ENCODE data around the gene P2RY6.

The P2RY6 gene

DNA sequence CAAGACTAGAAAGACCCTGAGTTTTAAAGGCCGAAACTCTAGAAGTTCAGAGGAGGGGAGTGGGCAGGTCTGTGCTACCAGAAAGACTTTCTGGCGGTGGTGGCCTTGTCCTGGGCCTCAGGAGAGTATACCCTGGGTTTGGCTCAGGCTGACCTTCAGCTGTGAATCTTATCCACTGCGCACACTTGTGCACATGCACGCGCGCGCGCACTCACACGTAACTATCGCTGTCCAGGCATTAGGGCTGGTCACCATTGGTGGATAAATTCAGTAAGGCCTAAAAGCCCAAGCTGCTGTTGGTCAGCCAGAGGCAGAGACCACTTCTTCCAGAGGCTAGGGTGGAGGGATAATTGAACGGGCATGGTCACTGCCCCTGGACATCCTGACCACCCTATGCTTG lies 61.0 kb downstream of the P2RY6 start:
- no peak for DNase-seq
- no peaks in the 10 kb centered on the region for H3K9me3 Mint-ChIP-seq
- no peak overlapping the region for H3K27ac Mint-ChIP-seq
- no peak for ATAC-seq
- peaks cover 21% of the 10 kb centered on the region for H3K27me3 Mint-ChIP-seq
- H3K4me3 Mint-ChIP-seq = no peak overlapping the region
- no peaks in the 10 kb centered on the region for H3K4me1 Mint-ChIP-seq

DNA sequence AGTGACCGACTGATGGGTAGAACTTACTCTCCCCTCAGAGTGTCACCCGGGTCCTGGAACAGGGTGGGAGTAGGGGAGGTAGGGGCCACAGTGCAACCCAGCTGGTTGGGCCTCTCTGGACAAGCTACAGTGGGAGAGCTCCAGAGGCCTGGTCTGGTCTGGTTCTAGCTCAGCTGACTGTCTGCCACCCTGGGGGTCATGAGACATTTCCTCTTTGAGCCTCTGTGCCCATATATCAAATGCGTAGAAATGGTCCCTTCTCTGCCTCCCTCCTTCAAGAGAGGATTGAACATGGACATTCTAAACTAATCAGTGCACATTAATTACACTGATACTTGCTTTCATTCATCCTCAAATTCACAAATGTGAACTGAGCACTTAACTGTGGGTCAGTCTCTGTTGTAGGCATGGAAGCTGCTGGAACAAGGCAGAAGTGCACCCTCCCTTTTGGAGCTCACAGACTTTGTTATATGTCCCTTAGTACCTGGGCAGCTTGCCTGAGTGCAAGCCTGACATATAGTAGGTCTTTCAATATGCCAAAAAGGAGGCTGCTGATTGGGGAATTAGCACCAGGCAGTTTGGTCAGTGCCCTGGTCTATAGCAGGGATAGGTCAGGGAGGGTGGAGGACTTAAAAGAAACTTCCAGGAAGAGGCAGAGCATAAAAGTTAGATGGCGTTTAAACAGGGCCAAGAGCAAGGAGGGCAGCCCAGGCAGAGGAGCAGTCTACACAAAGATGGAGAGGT lies 61.7 kb downstream of the P2RY6 start:
- H3K27me3 Mint-ChIP-seq = peaks cover 21% of the 10 kb centered on the region
- H3K4me3 Mint-ChIP-seq = no peak overlapping the region
- DNase-seq (no peak), ATAC-seq (no peak)
- H3K4me1 Mint-ChIP-seq = no peaks in the 10 kb centered on the region
- H3K9me3 Mint-ChIP-seq = no peaks in the 10 kb centered on the region
- peak overlapping the region in 1 of 2 donors; percentile 10 for H3K27ac Mint-ChIP-seq

DNA sequence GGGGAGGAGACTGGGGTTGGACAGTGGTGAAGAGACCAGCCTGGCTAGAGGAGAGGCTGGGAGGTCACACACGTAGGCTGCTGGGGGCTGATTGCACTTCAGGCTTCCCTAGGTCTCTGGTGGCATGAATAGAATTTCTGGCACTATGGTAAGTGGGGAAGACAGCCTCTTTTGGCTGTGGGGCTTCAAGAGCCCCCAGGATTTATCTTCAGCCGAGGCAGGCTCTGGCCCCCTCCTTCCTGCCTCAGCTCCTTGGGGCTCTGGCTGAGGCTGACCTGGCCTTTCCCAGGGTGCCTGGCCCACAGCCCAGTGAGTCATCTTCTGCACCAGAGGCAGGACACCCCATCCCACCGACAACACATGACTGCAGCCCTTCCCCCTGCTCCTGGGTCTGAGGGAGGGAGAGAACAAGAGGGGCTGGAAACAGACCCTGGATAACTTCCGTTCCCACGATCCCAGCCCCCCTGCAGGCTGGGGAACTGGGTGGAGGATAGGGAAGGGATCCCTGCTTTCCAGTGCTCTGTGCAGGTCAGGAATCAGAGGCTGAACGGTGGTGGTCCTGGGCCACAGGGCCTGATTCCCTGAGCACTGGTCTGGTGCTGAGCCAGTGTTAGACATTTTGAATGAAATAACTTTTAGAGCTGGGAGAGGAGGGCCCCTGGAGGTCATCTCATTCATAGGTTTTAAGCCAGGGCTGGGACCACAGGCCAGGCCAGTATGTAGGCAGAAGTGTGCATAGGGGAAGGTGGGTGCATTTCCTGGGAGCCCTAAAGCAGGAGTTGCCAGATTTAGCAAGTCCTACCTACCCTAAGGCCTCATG lies 62.5 kb downstream of the P2RY6 start:
- ATAC-seq (no peak), DNase-seq (no peak)
- Mint-ChIP-seq H3K4me3 (no peak overlapping the region), H3K9me3 (no peaks in the 10 kb centered on the region), H3K27ac (no peak overlapping the region), H3K4me1 (no peaks in the 10 kb centered on the region), H3K27me3 (peaks cover 21% of the 10 kb centered on the region)

DNA sequence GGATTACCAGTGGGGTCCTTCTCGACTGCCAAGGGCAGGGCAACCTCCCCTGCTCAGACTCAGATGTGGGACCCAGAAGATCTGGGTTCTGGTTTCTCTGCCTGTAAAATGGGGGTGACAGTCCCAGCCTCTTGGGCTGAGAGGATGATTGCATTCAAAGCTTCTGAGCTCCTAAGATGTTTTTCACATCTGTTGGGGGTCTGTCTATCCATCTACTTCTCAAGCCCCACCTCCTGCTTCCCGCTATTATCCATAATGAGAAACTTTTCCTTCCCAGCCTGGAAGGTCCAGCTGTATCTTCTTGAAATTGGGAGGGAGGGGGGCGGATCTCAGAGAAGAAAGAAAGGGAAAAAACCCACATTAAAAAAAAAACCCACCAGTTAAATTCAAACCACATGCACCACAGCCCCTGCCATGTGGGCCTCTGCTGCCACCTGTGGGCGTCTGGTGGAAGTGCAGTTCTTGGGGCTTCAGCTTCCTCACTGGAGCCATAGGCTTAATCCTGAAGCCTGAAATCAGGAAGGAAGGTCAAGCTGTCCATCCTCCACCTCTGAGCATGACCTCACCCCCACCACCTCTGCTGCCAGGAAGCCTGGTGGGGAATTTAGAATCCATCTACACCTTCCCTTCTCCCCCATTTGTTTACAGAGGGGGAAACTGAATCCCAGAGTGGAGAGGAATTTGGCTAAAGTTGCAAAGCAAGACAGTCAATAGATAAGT lies 63.2 kb downstream of the P2RY6 start:
- ATAC-seq (peak; percentile 63), DNase-seq (peak; percentile 69 to 74)
- no peaks in the 10 kb centered on the region for H3K9me3 Mint-ChIP-seq
- H3K4me3 Mint-ChIP-seq = no peak overlapping the region
- H3K27me3 Mint-ChIP-seq = peaks cover 21% of the 10 kb centered on the region
- no peaks in the 10 kb centered on the region for H3K4me1 Mint-ChIP-seq
- H3K27ac Mint-ChIP-seq = no peak overlapping the region

DNA sequence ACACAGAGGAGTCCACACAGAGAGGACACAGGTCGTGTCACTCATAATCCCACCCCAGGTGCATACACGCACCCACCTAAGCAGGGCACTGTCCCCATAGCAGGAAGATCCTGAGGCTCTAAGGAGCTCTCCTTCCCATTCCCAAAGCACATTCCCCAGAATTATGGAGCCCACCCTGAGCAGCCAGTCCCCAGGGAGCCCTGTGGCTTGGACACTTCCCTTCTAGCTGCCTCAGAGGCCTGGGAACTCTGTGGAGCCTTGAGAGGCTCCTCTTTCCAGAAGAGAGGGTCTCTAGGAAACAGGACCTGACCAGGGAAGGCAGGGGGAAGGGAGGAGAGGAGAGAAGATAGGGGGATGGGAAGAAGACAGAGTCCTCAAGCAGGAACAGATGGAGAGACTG lies 65.7 kb downstream of the P2RY6 start:
- H3K27ac Mint-ChIP-seq = peak overlapping the region in 1 of 2 donors; percentile 59

DNA sequence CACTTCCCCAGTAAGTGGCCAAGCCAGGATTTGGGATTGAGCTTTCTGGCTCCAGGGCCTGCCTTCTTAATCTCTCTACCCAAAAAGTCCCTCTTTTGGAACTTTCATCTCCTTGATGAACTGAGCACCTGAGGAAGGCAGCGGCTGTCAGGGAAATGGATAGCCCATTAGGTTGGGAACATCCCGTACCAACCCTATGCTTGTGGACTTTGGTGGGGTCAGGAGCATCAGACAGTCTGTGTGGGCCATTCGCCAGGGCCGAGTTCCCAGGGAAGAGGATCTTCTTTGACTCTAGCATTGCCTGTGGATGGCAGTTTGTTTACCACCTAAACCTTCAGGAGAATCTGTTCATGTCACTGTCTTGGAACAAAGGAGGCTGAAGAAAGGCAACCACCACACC lies 66.1 kb downstream of the P2RY6 start:
- H3K9me3 Mint-ChIP-seq = no peaks in the 10 kb centered on the region
- no peak overlapping the region for H3K4me3 Mint-ChIP-seq
- ATAC-seq (no peak), DNase-seq (no peak)
- H3K27ac Mint-ChIP-seq = no peak overlapping the region
- peaks cover 21% of the 10 kb centered on the region for H3K27me3 Mint-ChIP-seq
- H3K4me1 Mint-ChIP-seq = no peaks in the 10 kb centered on the region

More for the DNA sequence above, 65.7 kb downstream of the P2RY6 start:
- no peak overlapping the region for H3K4me3 Mint-ChIP-seq
- H3K4me1 Mint-ChIP-seq = no peaks in the 10 kb centered on the region
- no peak for DNase-seq
- ATAC-seq = no peak
- H3K27me3 Mint-ChIP-seq = peaks cover 21% of the 10 kb centered on the region
- H3K9me3 Mint-ChIP-seq = no peaks in the 10 kb centered on the region

DNA sequence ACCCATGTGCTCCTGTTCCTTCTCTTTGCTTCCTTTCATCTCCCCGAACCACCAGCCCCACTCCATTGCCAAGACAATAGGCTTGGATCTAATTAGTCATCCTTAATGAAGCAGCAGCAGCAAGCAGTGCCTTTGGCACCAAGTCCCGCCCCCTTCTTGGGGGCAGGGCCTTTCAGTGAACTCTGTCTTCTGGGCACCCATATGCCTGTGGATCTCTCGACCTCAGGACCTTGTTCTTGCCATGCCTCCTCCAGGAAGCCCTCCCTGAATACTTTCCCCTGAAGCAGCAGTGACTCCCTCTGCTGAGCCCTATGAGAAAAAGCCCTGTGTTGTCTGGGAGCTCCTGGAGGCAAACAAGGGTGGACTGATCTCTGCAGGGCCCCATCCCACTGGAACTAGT lies 68.0 kb downstream of the P2RY6 start:
- Mint-ChIP-seq H3K9me3 (no peaks in the 10 kb centered on the region), H3K27ac (peak overlapping the region in 1 of 2 donors; percentile 71), H3K4me1 (no peaks in the 10 kb centered on the region), H3K27me3 (peaks cover 12% of the 10 kb centered on the region), H3K4me3 (no peak overlapping the region)
- DNase-seq (no peak), ATAC-seq (no peak)

DNA sequence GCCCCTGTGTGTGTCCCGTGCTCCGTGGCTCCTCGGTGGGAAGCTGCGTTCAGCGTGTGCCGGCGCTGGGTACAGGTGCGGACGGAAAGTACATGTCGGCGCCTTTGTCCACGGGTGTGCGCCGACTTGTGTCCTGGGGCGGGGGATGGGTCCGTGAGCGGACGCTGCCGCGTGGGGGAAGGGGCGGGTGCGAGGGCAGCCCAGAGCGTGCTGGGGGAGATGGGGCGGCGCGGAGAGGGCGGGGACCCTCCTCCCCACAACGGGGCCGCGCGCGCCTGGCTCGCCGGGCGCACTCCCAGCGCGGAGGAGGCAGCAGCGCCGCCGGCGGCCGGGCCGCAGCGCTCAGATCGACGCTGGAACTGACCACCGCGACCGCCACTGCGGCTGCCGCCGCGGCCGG lies 70.5 kb downstream of the P2RY6 start:
- H3K27ac Mint-ChIP-seq = no peak overlapping the region
- ATAC-seq = peak; percentile 52
- no peaks in the 10 kb centered on the region for H3K9me3 Mint-ChIP-seq
- H3K4me3 Mint-ChIP-seq = no peak overlapping the region
- no peaks in the 10 kb centered on the region for H3K4me1 Mint-ChIP-seq
- no peaks in the 10 kb centered on the region for H3K27me3 Mint-ChIP-seq
- no peak for DNase-seq

DNA sequence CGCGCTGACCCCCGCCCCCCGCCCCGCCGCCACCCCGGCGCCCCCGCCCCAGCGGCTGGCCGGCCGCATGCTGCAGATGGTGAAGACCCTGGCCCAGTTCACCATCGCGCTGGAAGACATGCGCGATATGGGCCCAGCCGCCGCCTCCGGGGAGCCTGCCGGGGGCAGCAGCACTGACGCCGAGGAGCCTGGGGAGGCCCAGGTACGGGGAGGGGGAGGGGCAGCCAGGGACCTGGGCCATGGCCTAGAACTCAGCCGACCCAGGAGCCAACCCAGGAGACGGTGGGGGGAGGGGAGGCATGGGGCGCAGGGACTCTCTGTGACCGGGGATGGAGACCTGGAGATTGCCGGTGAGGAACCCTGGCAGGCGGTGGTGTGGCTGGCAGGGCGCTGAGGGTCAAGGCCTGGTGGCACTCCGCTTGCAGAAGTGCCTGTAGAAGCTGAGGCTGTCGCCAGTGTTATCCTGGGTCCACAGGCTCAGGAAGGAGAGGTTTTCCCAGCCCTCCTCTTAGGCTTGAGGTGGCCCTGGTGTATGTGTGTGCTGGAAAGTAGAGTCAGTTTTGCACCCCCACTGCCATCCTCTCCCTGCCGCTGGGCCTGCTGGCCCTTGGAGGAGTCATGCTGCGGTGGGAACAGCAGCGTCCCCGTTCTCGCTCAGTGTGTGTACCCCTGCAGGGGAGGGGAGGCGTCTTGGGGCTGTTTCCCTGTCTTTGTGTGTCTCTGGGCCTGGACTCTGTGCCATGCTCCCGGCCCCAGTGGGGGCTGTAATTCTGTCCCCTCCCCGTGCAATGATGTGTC lies 71.1 kb downstream of the P2RY6 start:
- no peak overlapping the region for H3K4me3 Mint-ChIP-seq
- H3K27me3 Mint-ChIP-seq = no peaks in the 10 kb centered on the region
- ATAC-seq (peak; percentile 21), DNase-seq (no peak)
- no peak overlapping the region for H3K27ac Mint-ChIP-seq
- H3K9me3 Mint-ChIP-seq = no peaks in the 10 kb centered on the region
- no peaks in the 10 kb centered on the region for H3K4me1 Mint-ChIP-seq

DNA sequence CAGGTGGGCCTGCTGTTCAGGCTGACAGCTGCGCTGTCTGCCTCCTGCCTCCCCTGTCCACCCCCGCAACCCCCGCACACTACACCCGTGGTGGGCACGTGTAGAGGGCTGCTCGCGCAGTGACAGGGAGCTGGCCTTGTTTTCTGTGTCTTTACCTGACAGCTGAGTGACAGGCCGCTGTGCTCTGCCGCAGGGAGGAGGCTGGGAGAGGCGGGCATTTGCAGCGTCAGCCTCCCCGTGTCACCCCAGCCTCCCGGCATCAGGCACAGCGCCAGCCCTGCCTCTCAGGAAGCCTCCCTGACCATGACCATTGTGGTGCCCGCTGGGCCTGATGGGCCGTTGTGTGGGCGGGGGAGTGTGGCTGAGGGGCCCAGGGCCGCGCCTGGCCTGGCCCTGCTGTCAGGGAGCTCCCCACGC lies 72.1 kb downstream of the P2RY6 start:
- H3K27me3 Mint-ChIP-seq = no peaks in the 10 kb centered on the region
- H3K4me1 Mint-ChIP-seq = no peaks in the 10 kb centered on the region
- no peak for ATAC-seq
- no peak overlapping the region for H3K4me3 Mint-ChIP-seq
- no peak overlapping the region for H3K27ac Mint-ChIP-seq
- no peak for DNase-seq
- no peaks in the 10 kb centered on the region for H3K9me3 Mint-ChIP-seq

DNA sequence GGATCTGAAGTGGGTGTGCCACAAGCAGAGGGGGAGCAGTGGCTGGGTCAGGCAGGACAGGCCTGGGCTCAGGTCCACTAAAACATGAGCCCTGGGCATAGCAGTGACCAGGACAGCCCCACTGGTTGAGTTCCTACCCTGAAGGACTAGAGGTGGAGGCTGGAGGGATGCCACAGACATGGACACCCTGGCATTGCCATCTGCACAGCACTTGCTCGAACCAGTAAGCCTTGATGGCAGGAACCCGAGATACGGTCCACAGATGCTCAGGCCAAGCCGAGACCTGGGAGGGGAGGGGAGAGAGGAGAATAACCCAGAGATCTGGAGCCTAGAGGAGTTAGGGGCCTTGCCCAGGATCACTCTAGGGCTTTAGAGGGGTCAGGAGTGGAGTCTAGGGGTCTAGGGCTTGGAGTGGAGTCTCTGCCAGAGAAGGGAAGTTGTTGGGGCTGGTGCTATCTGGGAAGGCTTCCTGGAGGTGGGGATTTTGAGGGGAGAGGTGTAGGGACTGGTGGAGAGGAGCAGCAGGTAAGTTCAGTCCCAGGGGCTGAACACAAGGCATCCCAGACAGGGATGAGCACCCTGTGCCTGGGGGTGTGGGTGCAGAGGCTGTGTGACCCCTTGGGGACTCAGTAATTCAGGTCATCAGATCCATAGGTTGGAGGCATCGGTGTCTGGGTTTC lies 73.5 kb downstream of the P2RY6 start:
- no peaks in the 10 kb centered on the region for H3K27me3 Mint-ChIP-seq
- ATAC-seq (no peak), DNase-seq (no peak)
- no peak overlapping the region for H3K4me3 Mint-ChIP-seq
- H3K9me3 Mint-ChIP-seq = no peaks in the 10 kb centered on the region
- peak overlapping the region; percentile 15 to 43 for H3K27ac Mint-ChIP-seq
- H3K4me1 Mint-ChIP-seq = no peaks in the 10 kb centered on the region

DNA sequence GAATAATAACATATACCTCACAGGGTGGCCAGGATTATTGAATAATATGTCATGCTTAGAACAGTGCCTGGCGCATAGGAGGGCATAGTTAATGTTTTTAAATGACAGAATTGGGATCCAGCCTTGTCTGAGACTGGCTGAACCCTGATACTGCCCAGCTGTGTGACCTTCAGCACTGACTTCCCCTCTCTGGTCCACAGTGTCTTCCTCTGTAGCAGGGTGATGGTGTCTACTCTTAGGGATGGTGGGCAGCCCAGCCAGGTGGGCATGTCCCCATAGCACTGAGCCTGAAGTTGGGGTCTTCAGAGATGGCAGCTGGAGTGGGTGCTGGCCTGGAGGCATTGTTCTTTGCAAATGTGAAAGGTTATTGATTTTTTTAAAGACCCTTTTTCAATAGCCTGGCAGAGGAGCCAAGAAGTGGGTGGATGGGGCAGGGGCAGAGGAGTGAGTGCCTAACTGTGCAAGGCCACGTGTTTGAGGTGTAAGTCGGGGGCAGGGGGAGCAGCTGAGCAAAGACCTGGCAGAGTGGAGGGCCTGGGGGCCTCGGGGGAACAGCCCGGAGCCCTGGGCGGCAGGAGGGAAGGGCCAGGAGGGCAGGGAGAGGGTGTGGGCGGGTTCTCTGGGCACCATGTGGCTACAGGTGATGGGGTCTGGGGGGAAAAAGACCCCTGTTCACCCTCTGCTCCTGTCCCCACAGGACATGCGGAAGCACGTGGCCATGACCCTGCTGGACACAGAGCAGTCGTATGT lies 74.2 kb downstream of the P2RY6 start:
- Mint-ChIP-seq H3K9me3 (no peaks in the 10 kb centered on the region), H3K4me3 (no peak overlapping the region), H3K27me3 (no peaks in the 10 kb centered on the region)

DNA sequence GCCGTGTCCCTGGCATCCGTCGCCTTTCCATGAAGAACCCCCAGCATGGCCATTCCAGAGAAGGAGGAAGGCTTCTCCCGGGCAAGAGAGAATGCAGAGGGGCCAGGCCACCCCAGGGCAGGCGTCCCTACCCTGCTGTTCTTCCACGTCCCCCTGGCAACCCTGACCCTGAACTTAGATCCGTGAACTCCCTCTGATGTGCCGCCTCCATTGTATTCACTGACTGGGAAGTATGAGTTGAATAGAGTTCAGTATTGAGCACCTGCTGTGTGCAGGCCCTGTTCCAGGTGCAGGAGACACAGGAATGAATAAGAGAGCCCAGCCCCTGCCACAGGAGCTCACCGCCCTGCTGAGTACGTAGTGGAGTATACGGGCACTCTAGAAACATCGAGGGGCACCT lies 74.9 kb downstream of the P2RY6 start:
- Mint-ChIP-seq H3K27me3 (no peaks in the 10 kb centered on the region), H3K9me3 (no peaks in the 10 kb centered on the region), H3K4me1 (no peaks in the 10 kb centered on the region), H3K4me3 (no peak overlapping the region), H3K27ac (no peak overlapping the region)
- DNase-seq (no peak), ATAC-seq (no peak)

More for the DNA sequence above, 74.2 kb downstream of the P2RY6 start:
- DNase-seq (no peak), ATAC-seq (no peak)
- H3K27ac Mint-ChIP-seq = peak overlapping the region in 1 of 2 donors; percentile 32
- no peaks in the 10 kb centered on the region for H3K4me1 Mint-ChIP-seq

All from stimulated activated naive CD8-positive, alpha-beta T cell treated with anti-CD3 and anti-CD28 coated beads, Interleukin-15, amount 100 ng/mL, for 72 hours (primary cell).